Measurements from ENCODE around the gene LMAN1L. TPM values are rescaled to one million over a fixed set of nuclear protein-coding genes. Genes with fewer than 3 reads are reported as not detected.

LMAN1L gene
- total RNA-seq, 1 donor from 2014 or later = not detected

GRCh38 chr15:74799856-74800558, 12.6 kb upstream of the LMAN1L start:
- H3K4me3 ChIP-seq (ENCODE audit: low read depth, low read length) = no peak overlapping the region
- DNase-seq (ENCODE audit: low read depth) = no peak
- TF ChIP-seq CTCF (conservative IDR thresholded peaks at IDR 0.05; ENCODE audit: low read depth, low read length) = peak; percentile 95

GRCh38 chr15:74800559-74801094, 12.0 kb upstream of the LMAN1L start:
- no peak for DNase-seq (ENCODE audit: low read depth)
- no peak for TF ChIP-seq CTCF (conservative IDR thresholded peaks at IDR 0.05; ENCODE audit: low read depth, low read length)
- no peak overlapping the region for H3K4me3 ChIP-seq (ENCODE audit: low read depth, low read length)

GRCh38 chr15:74801311-74801997, 11.2 kb upstream of the LMAN1L start:
- no peak overlapping the region for H3K4me3 ChIP-seq (ENCODE audit: low read depth, low read length)
- TF ChIP-seq CTCF (conservative IDR thresholded peaks at IDR 0.05; ENCODE audit: low read depth, low read length) = no peak
- no peak for DNase-seq (ENCODE audit: low read depth)

- no peak for TF ChIP-seq CTCF (conservative IDR thresholded peaks at IDR 0.05; ENCODE audit: low read depth, low read length)
- no peak for DNase-seq (ENCODE audit: low read depth)
Observed at GRCh38 chr15:74802290-74802689, 10.3 kb upstream of the LMAN1L start.

GRCh38 chr15:74802862-74803447, 9.7 kb upstream of the LMAN1L start:
- DNase-seq (ENCODE audit: low read depth) = no peak
- H3K4me3 ChIP-seq (ENCODE audit: low read depth, low read length) = no peak overlapping the region
- TF ChIP-seq CTCF (conservative IDR thresholded peaks at IDR 0.05; ENCODE audit: low read depth, low read length) = no peak

More at GRCh38 chr15:74802290-74802689, 10.3 kb upstream of the LMAN1L start:
- H3K4me3 ChIP-seq (ENCODE audit: low read depth, low read length) = no peak overlapping the region

- H3K4me3 ChIP-seq (ENCODE audit: low read depth, low read length) = no peak overlapping the region
- no peak for TF ChIP-seq CTCF (conservative IDR thresholded peaks at IDR 0.05; ENCODE audit: low read depth, low read length)
- DNase-seq (ENCODE audit: low read depth) = no peak
Observed at GRCh38 chr15:74804935-74805334, 7.7 kb upstream of the LMAN1L start.

Measured in epithelial cell of proximal tubule (primary cell).